GM23338 (cell line): ENCODE measurements around the gene STK4. TPM values are rescaled to one million over a fixed set of nuclear protein-coding genes. Genes with fewer than 3 reads are reported as not detected.

Source experiments
- ATAC-seq: fragments of 200-7000 bp; cut with Tn5 transposase; 3 replicates; pipeline ENCODE4 v1.9.1; 2020
- DNase-seq: peaks from one replicate; pipeline ENCODE4 v3.0.0-alpha.2; 2015; ENCODE audit warnings: low spot score
- H2AFZ ChIP-seq: fragments of 200-600 bp; sonication (generic); 2 replicates; pipeline ENCODE4 v1.8.0; 2016; ENCODE audit warnings: antibody characterized with exemption, mild to moderate bottlenecking, moderate library complexity
- H3F3A ChIP-seq: fragments of 200-600 bp; sonication (generic); replicated peaks from 2 replicates; pipeline ENCODE4 v1.8.0; 2017; ENCODE audit warnings: antibody characterized with exemption, mixed run types, low read depth
- H3K27ac ChIP-seq: fragments of 200-600 bp; sonication (generic); 2 replicates; pipeline ENCODE4 v1.6.1; 2016; ENCODE audit warnings: low read depth
- H3K27me3 ChIP-seq: fragments of 200-600 bp; sonication (generic); 2 replicates; pipeline ENCODE4 v1.8.0; 2016; ENCODE audit warnings: mild to moderate bottlenecking, mixed run types, moderate library complexity; ENCODE audit not compliant: insufficient read depth
- H3K36me3 ChIP-seq: fragments of 200-600 bp; sonication (generic); 2 replicates; pipeline ENCODE4 v1.8.0; 2016; ENCODE audit warnings: mild to moderate bottlenecking; ENCODE audit not compliant: insufficient read depth
- H3K4me1 ChIP-seq: fragments of 200-600 bp; sonication (generic); 2 replicates; pipeline ENCODE4 v1.8.0; 2016; ENCODE audit warnings: mild to moderate bottlenecking, moderate library complexity; ENCODE audit not compliant: insufficient read depth
- H3K4me2 ChIP-seq: fragments of 200-600 bp; sonication (generic); 2 replicates; pipeline ENCODE4 v1.7.1; 2017; ENCODE audit warnings: mixed run types
- H3K4me3 ChIP-seq: fragments of 200-600 bp; sonication (generic); 2 replicates; pipeline ENCODE4 v1.6.1; 2016; ENCODE audit warnings: mixed run types
- H3K79me2 ChIP-seq: fragments of 200-600 bp; sonication (generic); replicated peaks from 2 replicates; pipeline ENCODE4 v1.8.0; 2017; ENCODE audit warnings: mild to moderate bottlenecking; ENCODE audit not compliant: insufficient read depth
- H3K9me2 ChIP-seq: fragments of 200-600 bp; sonication (generic); 2 replicates; pipeline ENCODE4 v1.8.0; 2017; ENCODE audit not compliant: insufficient read depth
- H4K20me1 ChIP-seq: fragments of 200-600 bp; sonication (generic); replicated peaks from 2 replicates; pipeline ENCODE4 v1.8.0; 2017; ENCODE audit warnings: mild to moderate bottlenecking; ENCODE audit not compliant: insufficient read depth
- H3K27ac Mint-ChIP-seq: 2 replicates; pipeline ENCODE4 v1.8.0; 2020; ENCODE audit warnings: inconsistent platforms, mild to moderate bottlenecking, moderate library complexity, mixed read lengths
- H3K27me3 Mint-ChIP-seq: 3 replicates; pipeline ENCODE4 v1.8.0; 2022; ENCODE audit warnings: low read depth, mild to moderate bottlenecking, moderate library complexity, mixed read lengths, inconsistent platforms; ENCODE audit not compliant: insufficient read depth, poor library complexity
- H3K36me3 Mint-ChIP-seq: 3 replicates; pipeline ENCODE4 v1.8.0; 2021; ENCODE audit warnings: low read depth, mild to moderate bottlenecking, inconsistent platforms, moderate library complexity, mixed read lengths
- H3K4me1 Mint-ChIP-seq: 3 replicates; pipeline ENCODE4 v1.8.0; 2020; ENCODE audit warnings: mild to moderate bottlenecking, inconsistent platforms, mixed read lengths
- H3K4me3 Mint-ChIP-seq: 3 replicates; pipeline ENCODE4 v1.8.0; 2021; ENCODE audit warnings: moderate library complexity, mild to moderate bottlenecking, inconsistent platforms, mixed read lengths
- H3K9me3 Mint-ChIP-seq: 3 replicates; pipeline ENCODE4 v1.8.0; 2020; ENCODE audit warnings: moderate library complexity, mild to moderate bottlenecking, inconsistent platforms, mixed read lengths
- ETS1 ChIP-seq: IDR thresholded peaks from 2 replicates; pipeline ENCODE4 v1.6.1; 2016; ENCODE audit warnings: antibody characterized with exemption
- EZH2 ChIP-seq: fragments of 200-600 bp; sonication (generic); IDR thresholded peaks from one replicate; pipeline ENCODE4 v1.8.0; 2017; ENCODE audit warnings: antibody characterized with exemption, mild to moderate bottlenecking, low read depth; ENCODE audit not compliant: unreplicated experiment
- JUNB ChIP-seq: IDR thresholded peaks from one replicate; pipeline ENCODE4 v1.6.1; 2016; ENCODE audit warnings: antibody characterized with exemption; ENCODE audit not compliant: unreplicated experiment
- NANOG ChIP-seq: IDR thresholded peaks from 2 replicates; pipeline ENCODE4 v1.6.1; 2016; ENCODE audit warnings: antibody characterized with exemption, borderline replicate concordance
- POLR2AphosphoS5 ChIP-seq: IDR thresholded peaks from 2 replicates; pipeline ENCODE4 v1.6.1; 2016; ENCODE audit warnings: antibody characterized with exemption, low read depth
- STAT1 ChIP-seq: IDR thresholded peaks from one replicate; pipeline ENCODE4 v1.6.1; 2016; ENCODE audit warnings: antibody characterized with exemption; ENCODE audit not compliant: unreplicated experiment
- ZNF114 ChIP-seq: fragments of 250-450 bp; sonication (Bioruptor Pico); IDR thresholded peaks from 2 replicates; pipeline ENCODE4 v1.5.0; 2020; ENCODE audit warnings: mild to moderate bottlenecking, moderate library complexity
- ZNF462 ChIP-seq: fragments of 250-450 bp; sonication (Bioruptor Pico); IDR thresholded peaks from 2 replicates; pipeline ENCODE4 v1.5.0; 2020; ENCODE audit warnings: mild to moderate bottlenecking, moderate library complexity
- polyA plus RNA-seq: library from polyadenylated mRNA; unstranded; fragments of >200 nt; fragmentation: Nextera tagmentation; extraction: Ambion mirVana; gene quantifications from 2 replicates; pipeline ENCODE4 v1.2.1, GENCODE V29; 2016
- total RNA-seq: library from RNA; depleted of rRNA; stranded (reverse); fragments of >200 nt; shearing (Covaris generic); gene quantifications from 2 replicates; pipeline ENCODE4 v1.2.3, GENCODE V29; 2014
- TF ChIP-seq, protein P1 (sequence below), 2 experiments: fragments of 200-600 bp in 1 of 2; sonication (generic) in 1 of 2; conservative IDR thresholded peaks; 2 replicates each; pipeline versions ENCODE4 v1.5.1 to v1.6.1; 2016 to 2017; ENCODE audit warnings: antibody characterized with exemption in 2 of 2, low read depth in 2 of 2, mild to moderate bottlenecking in 2 of 2, moderate library complexity in 1 of 2

STK4 gene
- total and polyA plus RNA-seq, 2 experiments from 2014 or later, result 37.7 to 58.7 TPM

GRCh38 chr20:45105317-45105716 is 139.0 kb downstream of the STK4 start (continued):
- TF ChIP-seq NANOG (no peak), STAT1 (no peak)
- TF ChIP-seq, protein P1, sequence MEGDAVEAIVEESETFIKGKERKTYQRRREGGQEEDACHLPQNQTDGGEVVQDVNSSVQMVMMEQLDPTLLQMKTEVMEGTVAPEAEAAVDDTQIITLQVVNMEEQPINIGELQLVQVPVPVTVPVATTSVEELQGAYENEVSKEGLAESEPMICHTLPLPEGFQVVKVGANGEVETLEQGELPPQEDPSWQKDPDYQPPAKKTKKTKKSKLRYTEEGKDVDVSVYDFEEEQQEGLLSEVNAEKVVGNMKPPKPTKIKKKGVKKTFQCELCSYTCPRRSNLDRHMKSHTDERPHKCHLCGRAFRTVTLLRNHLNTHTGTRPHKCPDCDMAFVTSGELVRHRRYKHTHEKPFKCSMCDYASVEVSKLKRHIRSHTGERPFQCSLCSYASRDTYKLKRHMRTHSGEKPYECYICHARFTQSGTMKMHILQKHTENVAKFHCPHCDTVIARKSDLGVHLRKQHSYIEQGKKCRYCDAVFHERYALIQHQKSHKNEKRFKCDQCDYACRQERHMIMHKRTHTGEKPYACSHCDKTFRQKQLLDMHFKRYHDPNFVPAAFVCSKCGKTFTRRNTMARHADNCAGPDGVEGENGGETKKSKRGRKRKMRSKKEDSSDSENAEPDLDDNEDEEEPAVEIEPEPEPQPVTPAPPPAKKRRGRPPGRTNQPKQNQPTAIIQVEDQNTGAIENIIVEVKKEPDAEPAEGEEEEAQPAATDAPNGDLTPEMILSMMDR (conservative IDR thresholded peaks at IDR 0.05; ENCODE audit: low read depth in 2 of 2), result no peak

- H3K27me3 Mint-ChIP-seq, result peaks cover 8% of the 10 kb centered on the region
- no peak for DNase-seq
- TF ChIP-seq ZNF462 (no peak), ZNF114 (CRISPR knock-in tag) (no peak), EZH2 (no peak), ETS1 (no peak), STAT1 (no peak), JUNB (no peak), NANOG (no peak), POLR2AphosphoS5 (no peak)
- Histone ChIP-seq H3K4me3 (no peak overlapping the region), H3K4me1 (0 out of 2 replicates have a peak, but pooled peaks cover under 1% of the 10 kb centered on the region), H2AFZ (no peak overlapping the region), H4K20me1 (no peaks in the 10 kb centered on the region), H3K4me2 (no peak overlapping the region), H3K79me2 (no peaks in the 10 kb centered on the region), H3K27me3 (no peaks in the 10 kb centered on the region), H3K27ac (no peak overlapping the region), H3F3A (no peaks in the 10 kb centered on the region), H3K9me2 (no peaks in the 10 kb centered on the region), H3K36me3 (no peaks in the 10 kb centered on the region)
- no peaks in the 10 kb centered on the region for H3K36me3 Mint-ChIP-seq
- H3K4me3 Mint-ChIP-seq, result no peak overlapping the region
- H3K27ac Mint-ChIP-seq, result no peak overlapping the region
- no peak for ATAC-seq
- H3K4me1 Mint-ChIP-seq, result peaks cover 3% of the 10 kb centered on the region; the same call in 2 of the 3 replicates
- H3K9me3 Mint-ChIP-seq, result no peaks in the 10 kb centered on the region
These were observed 143.3 kb downstream of the STK4 start for GRCh38 chr20:45109634-45110033.
